Esophagus muscularis mucosa (tissue), 4 donors: ENCODE measurements around the gene GPX1. TPM values are rescaled to one million over a fixed set of nuclear protein-coding genes. Genes with fewer than 3 reads are reported as not detected.
"Not testable (repeated sequence)": the region's sequence is repeated elsewhere in the genome, so short reads cannot be mapped to it uniquely, and the experiment has no call there.

Source experiments
- DNase-seq: peaks from one replicate; pipeline ENCODE4 v3.0.0-alpha.2; 2017; ENCODE audit errors: extremely low spot score
- H3K27ac ChIP-seq, 4 donors: fragments of 200-600 bp; sonication (generic); replicated peaks in 1 of 4; 1 replicate in 3 of 4; 2 replicates in 1 of 4; pipeline ENCODE4 v1.5.1; 2016 to 2019; ENCODE audit warnings: mild to moderate bottlenecking in 1 of 4
- H3K27me3 ChIP-seq, 4 donors: fragments of 200-600 bp; sonication (generic); one replicate each; pipeline versions ENCODE4 v1.5.1 to v1.6.0; 2016 to 2019
- H3K36me3 ChIP-seq, 4 donors: fragments of 200-600 bp; sonication (generic); one replicate each; pipeline ENCODE4 v1.5.1; 2016 to 2019
- H3K4me1 ChIP-seq, 4 donors: fragments of 200-600 bp; sonication (generic); one replicate each; pipeline ENCODE4 v1.5.1; 2016 to 2019
- H3K4me3 ChIP-seq, 4 donors: fragments of 200-600 bp; sonication (generic); 1 replicate in 2 of 4; 2 replicates in 2 of 4; pipeline ENCODE4 v1.5.1; 2016 to 2019; ENCODE audit warnings: mild to moderate bottlenecking in 4 of 4, moderate library complexity in 1 of 4
- H3K9me3 ChIP-seq, 4 donors: fragments of 200-600 bp; sonication (generic); 1 replicate in 3 of 4; 2 replicates in 1 of 4; pipeline ENCODE4 v1.5.1; 2016 to 2019
- CTCF ChIP-seq, 3 experiments: fragments of 200-600 bp in 2 of 3; fragments of 450-650 bp in 1 of 3; sonication (generic) in 2 of 3; IDR thresholded peaks; one replicate each; pipeline ENCODE4 v1.5.1; 2017 to 2019; ENCODE audit warnings: antibody characterized with exemption in 3 of 3, mild to moderate bottlenecking in 2 of 3, moderate library complexity in 1 of 3
- EP300 ChIP-seq: sonication (generic); formaldehyde crosslinking; IDR thresholded peaks from one replicate; pipeline ENCODE4 v1.6.1; 2017; ENCODE audit warnings: antibody characterized with exemption
- POLR2A ChIP-seq: fragments of 450-650 bp; IDR thresholded peaks from one replicate; pipeline ENCODE4 v1.6.1; 2017; ENCODE audit warnings: antibody characterized with exemption, moderate library complexity, mild to moderate bottlenecking, low read depth
- POLR2AphosphoS5 ChIP-seq, 2 donors: sonication (generic); formaldehyde crosslinking; IDR thresholded peaks; one replicate each; pipeline ENCODE4 v1.6.1; 2017; ENCODE audit warnings: antibody characterized with exemption in 2 of 2
- WGBS: methylation state at CpG from one replicate; pipeline ENCODE4 v1.1.5; 2018; 5-methylcytosine and 5-hydroxymethylcytosine counted together
- intact Hi-C: fragments of 100-400 bp; cut with DNase I; formaldehyde crosslinking; loops from one replicate; pipeline ENCODE4 v1.15.1; 2023
- total RNA-seq, 4 donors: library from RNA; depleted of rRNA; stranded (reverse); fragments of >200 nt; gene quantifications; one replicate each; pipeline versions ENCODE4 v1.1.0 to v1.2.1, GENCODE V29; 2016

GPX1 gene
- total RNA-seq, 4 donors from 2014 or later = 154 to 295 (median 226) TPM

- Histone ChIP-seq H3K36me3 (peaks cover 76 to 90% (median 87%) of the 10 kb centered on the region in 4 donors), H3K27me3 (no peaks in the 10 kb centered on the region), H3K9me3 (no peaks in the 10 kb centered on the region), H3K4me1 (peaks cover 11 to 15% (median 13%) of the 10 kb centered on the region in 4 donors), H3K4me3 (no peak overlapping the region), H3K27ac (no peak overlapping the region)
- DNase-seq = no peak
- 69% methylated on average over 3 of the region's 3 CpGs for WGBS
- TF ChIP-seq POLR2A (no peak), CTCF (IDR thresholded peaks at IDR 0.05) (no peak), EP300 (no peak), POLR2AphosphoS5 (IDR thresholded peaks at IDR 0.05) (no peak)
- intact Hi-C loops = no loop called here
These were observed 4.4 kb upstream of the GPX1 start for GRCh38 chr3:49362561-49362960.

- peaks cover 29 to 39% (median 38%) of the 10 kb centered on the region in 4 donors for H3K4me1 ChIP-seq
- TF ChIP-seq EP300 (no peak), POLR2A (no peak), POLR2AphosphoS5 (IDR thresholded peaks at IDR 0.05) (no peak), CTCF (IDR thresholded peaks at IDR 0.05) (no peak)
- peak overlapping the region in 3 of 4 donors; percentile 8 to 97 (median 95) for H3K27ac ChIP-seq
- DNase-seq = no peak
- no peaks in the 10 kb centered on the region for H3K27me3 ChIP-seq
- intact Hi-C loops = loop anchor here (5.0 kb wide), 1 partner anchor 53 kb away; the partner anchor contains the start of genes RHOA and TCTA
- H3K36me3 ChIP-seq = peaks cover 50 to 80% (median 62%) of the 10 kb centered on the region in 4 donors
- no peak overlapping the region for H3K4me3 ChIP-seq
- no peaks in the 10 kb centered on the region for H3K9me3 ChIP-seq
- WGBS = 75% methylated on average over 2 of the region's 2 CpGs
These were observed 1.5 kb upstream of the GPX1 start for GRCh38 chr3:49359623-49360022.

GRCh38 chr3:49358884-49359225, 702 bp upstream of the GPX1 start:
- Histone ChIP-seq H3K4me1 (peaks cover 29 to 39% (median 38%) of the 10 kb centered on the region in 4 donors), H3K9me3 (no peaks in the 10 kb centered on the region), H3K4me3 (peak overlapping the region; percentile 78 to 85 (median 80)), H3K27me3 (no peaks in the 10 kb centered on the region), H3K36me3 (peaks cover 42 to 72% (median 54%) of the 10 kb centered on the region in 4 donors), H3K27ac (peak overlapping the region; percentile 88 to 97 (median 94))
- TF ChIP-seq POLR2AphosphoS5 (IDR thresholded peaks at IDR 0.05) (no peak), EP300 (no peak), CTCF (IDR thresholded peaks at IDR 0.05) (no peak), POLR2A (no peak)
- 33% methylated on average over 1 of the region's 3 CpGs for WGBS
- DNase-seq = no peak
- intact Hi-C loops = loop anchor here (5.0 kb wide), 1 partner anchor 53 kb away; the partner anchor contains the start of genes RHOA and TCTA

GRCh38 chr3:49357443-49358216, 523 bp downstream of the GPX1 start:
- DNase-seq, H3K9me3 ChIP-seq, H3K27me3 ChIP-seq: not testable (repeated sequence)
- Histone ChIP-seq H3K4me1 (peaks cover 29 to 39% (median 38%) of the 10 kb centered on the region in 4 donors), H3K36me3 (peaks cover 32 to 60% (median 42%) of the 10 kb centered on the region in 4 donors), H3K27ac (peak overlapping the region; percentile 88 to 97 (median 94)), H3K4me3 (peak overlapping the region; percentile 78 to 85 (median 80))
- peak in 1 of 2 donors; percentile 3 for TF ChIP-seq POLR2AphosphoS5 (IDR thresholded peaks at IDR 0.05)
- intact Hi-C loops = loop anchor here (5.0 kb wide), 1 partner anchor 55 kb away; the partner anchor contains the start of genes RHOA and TCTA
- 7% methylated on average over 6 of the region's 63 CpGs for whole genome bisulfite sequencing

GRCh38 chr3:49357095-49357442, 1.1 kb downstream of the GPX1 start:
- peak overlapping the region; percentile 78 to 85 (median 80) for H3K4me3 ChIP-seq
- 30% methylated on average over 10 of the region's 10 CpGs for WGBS
- H3K27me3 ChIP-seq, DNase-seq, H3K9me3 ChIP-seq: not testable (repeated sequence)
- peaks cover 29 to 43% (median 42%) of the 10 kb centered on the region in 4 donors for H3K4me1 ChIP-seq
- intact Hi-C loops = loop anchor here (5.0 kb wide), 1 partner anchor 55 kb away; the partner anchor contains the start of genes RHOA and TCTA
- peak overlapping the region; percentile 88 to 97 (median 94) for H3K27ac ChIP-seq
- peaks cover 27 to 55% (median 36%) of the 10 kb centered on the region in 4 donors for H3K36me3 ChIP-seq
